Uterus (tissue), 2 donors: ENCODE data around the gene ARHGEF17.

Experiments
- CTCF ChIP-seq, 4 experiments: fragments of 200-600 bp in 2 of 4; fragments of 450-650 bp in 2 of 4; sonication (generic) in 2 of 4; IDR thresholded peaks; one replicate each; pipeline ENCODE4 v1.5.1; 2016 to 2019; ENCODE audit warnings: antibody characterized with exemption in 4 of 4, mild to moderate bottlenecking in 2 of 4, moderate library complexity in 1 of 4
- POLR2A ChIP-seq, 2 donors: fragments of 450-650 bp; IDR thresholded peaks; one replicate each; pipeline ENCODE4 v1.6.1; 2016; ENCODE audit warnings: antibody characterized with exemption in 2 of 2, mild to moderate bottlenecking in 1 of 2, moderate library complexity in 1 of 2

DNA sequence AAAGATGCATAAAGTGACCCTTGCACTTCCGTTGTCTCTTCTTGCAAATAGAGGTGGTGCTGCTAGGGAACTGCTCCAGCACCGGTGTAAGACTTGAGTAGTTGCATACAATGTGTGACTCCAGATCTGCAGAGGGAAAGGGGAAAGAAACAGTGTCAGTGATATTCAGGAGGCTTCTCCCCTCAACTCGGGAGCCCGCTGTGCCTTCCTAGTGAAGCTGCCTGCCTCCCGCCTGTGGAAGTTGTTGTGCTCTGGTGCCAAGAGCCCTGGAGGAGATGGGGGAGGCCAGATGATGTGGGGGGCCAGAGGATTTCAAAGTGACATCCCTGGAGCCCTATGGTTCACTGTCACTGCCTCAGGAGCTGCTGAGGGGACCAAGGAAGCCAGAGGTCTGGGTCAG, 98.5 kb downstream of the ARHGEF17 start:
- TF ChIP-seq POLR2A (IDR thresholded peaks at IDR 0.05) (no peak), CTCF (IDR thresholded peaks at IDR 0.05) (no peak)
